CD4-positive, alpha-beta T cell (primary cell): ENCODE results near the gene IRS2. TPM values are rescaled to one million over a fixed set of nuclear protein-coding genes. Genes with fewer than 3 reads are reported as not detected.

Experiments used
- ATAC-seq: fragments of 200-7000 bp; cut with Tn5 transposase; one replicate; pipeline ENCODE4 v1.10.0; 2022; ENCODE audit warnings: mild to moderate bottlenecking; ENCODE audit not compliant: poor library complexity
- CTCF ChIA-PET: fragments of 350-600 bp; sonication (Branson Sonifier 250); formaldehyde crosslinking; loops from one replicate; lab custom pipeline; 2021; ENCODE audit warnings: antibody characterized with exemption, inconsistent platforms; lab: Charles Lee
- POLR2A ChIA-PET: fragments of 350-600 bp; sonication (Branson Sonifier 250); formaldehyde crosslinking; loops from one replicate; lab custom pipeline; 2021; ENCODE audit warnings: antibody characterized with exemption, inconsistent platforms; lab: Charles Lee
- DNase-seq, 14 experiments: peaks; one replicate each; pipeline ENCODE4 v3.0.0-alpha.2; 2013 to 2020; ENCODE audit warnings: mixed read lengths in 2 of 14
- H3K27ac ChIP-seq, 2 donors: one replicate each; pipeline versions ENCODE4 v1.5.1 to v1.7.0; 2013; ENCODE audit warnings: low read length in 2 of 2, low read depth in 1 of 2, mild to moderate bottlenecking in 1 of 2
- H3K27me3 ChIP-seq, 2 experiments: 1 replicate in 1 of 2; 2 replicates in 1 of 2; pipeline versions ENCODE4 v1.6.1 to v1.7.0; 2013; ENCODE audit warnings: low read length in 2 of 2, control low read depth in 1 of 2, mild to moderate bottlenecking in 1 of 2, moderate library complexity in 1 of 2; ENCODE audit not compliant: insufficient read depth in 2 of 2, control insufficient read depth in 1 of 2
- H3K36me3 ChIP-seq: one replicate; pipeline ENCODE4 v1.6.1; 2013; ENCODE audit warnings: low read length, control low read depth; ENCODE audit not compliant: insufficient read depth
- H3K4me1 ChIP-seq: one replicate; pipeline ENCODE4 v1.6.1; 2013; ENCODE audit warnings: low read length, control low read depth; ENCODE audit not compliant: insufficient read depth
- H3K4me3 ChIP-seq: one replicate; pipeline ENCODE4 v1.5.1; 2013; ENCODE audit warnings: mild to moderate bottlenecking, low read length, moderate library complexity
- H3K9me3 ChIP-seq, 2 experiments: 1 replicate in 1 of 2; 2 replicates in 1 of 2; pipeline versions ENCODE4 v1.6.1 to v1.7.0; 2013; ENCODE audit warnings: low read length in 2 of 2, mild to moderate bottlenecking in 2 of 2, control low read depth in 1 of 2, moderate library complexity in 1 of 2; ENCODE audit not compliant: control insufficient read depth in 1 of 2, insufficient read depth in 1 of 2
- H3K27ac Mint-ChIP-seq: one replicate; pipeline ENCODE4 v1.8.0; 2020; ENCODE audit warnings: mixed read lengths
- H3K27me3 Mint-ChIP-seq: one replicate; pipeline ENCODE4 v1.8.0; 2021; ENCODE audit warnings: mixed read lengths
- H3K36me3 Mint-ChIP-seq: one replicate; pipeline ENCODE4 v1.8.0; 2021; ENCODE audit warnings: low read depth, mixed read lengths
- H3K4me1 Mint-ChIP-seq: one replicate; pipeline ENCODE4 v1.8.0; 2021; ENCODE audit warnings: low read depth, mixed read lengths
- H3K4me3 Mint-ChIP-seq: one replicate; pipeline ENCODE4 v1.8.0; 2020; ENCODE audit warnings: mild to moderate bottlenecking, mixed read lengths
- H3K9me3 Mint-ChIP-seq: one replicate; pipeline ENCODE4 v1.8.0; 2020; ENCODE audit warnings: mixed read lengths
- intact Hi-C, 2 experiments: fragments of 100-400 bp; cut with DNase I in 1 of 2; cut with micrococcal nuclease in 1 of 2; formaldehyde crosslinking; loops; one replicate each; pipeline versions ENCODE4 v1.15.1 to v1.9.0; 2023 to 2025; cut with DNase I, micrococcal nuclease
- total RNA-seq, 174 experiments: library from RNA in 2 of 174; stranded (reverse) in 2 of 174; gene quantifications; one replicate each; pipeline ENCODE4 v1.2.3 and lab custom pipeline; 2021 to 2026
- TF ChIP-seq, protein P1 (sequence below): fragments of 200-600 bp; IDR thresholded peaks from one replicate; pipeline ENCODE4 v1.8.0; 2022; ENCODE audit warnings: antibody characterized with exemption, mild to moderate bottlenecking

The IRS2 gene
- total RNA-seq, 2 experiments from 2014 or later = 188 to 193 TPM

DNA sequence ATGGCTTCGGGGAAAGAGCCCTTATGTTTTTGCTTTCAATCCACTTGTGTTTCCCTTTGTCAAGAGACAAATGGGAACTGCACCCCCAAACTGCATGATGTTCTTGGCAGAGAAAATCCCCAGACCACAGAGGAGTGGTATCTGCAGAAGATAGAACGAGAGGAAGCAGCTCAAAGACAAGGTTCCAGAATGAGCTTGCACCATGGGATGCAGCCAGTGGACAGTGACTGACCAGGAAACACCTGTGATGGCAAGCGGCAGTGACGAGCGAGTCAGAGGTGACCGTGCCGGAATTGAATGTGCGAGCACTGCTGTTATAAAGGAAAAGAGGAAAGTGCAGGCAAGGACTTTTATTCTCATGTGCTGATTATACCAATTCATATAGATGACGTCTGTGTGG is 46.3 kb downstream of the IRS2 start:
- no peak for DNase-seq
- Histone ChIP-seq H3K4me1 (peaks cover 8% of the 10 kb centered on the region), H3K27me3 (no peaks in the 10 kb centered on the region), H3K36me3 (no peaks in the 10 kb centered on the region), H3K27ac (no peak overlapping the region), H3K4me3 (no peak overlapping the region), H3K9me3 (peaks cover 0 to 6% of the 10 kb centered on the region in 2 experiments)
- ChIA-PET CTCF (no interaction called here), POLR2A (no interaction called here)
- intact Hi-C loops = no loop called here
- H3K9me3 Mint-ChIP-seq = no peaks in the 10 kb centered on the region
- no peak overlapping the region for H3K4me3 Mint-ChIP-seq
- no peak overlapping the region for H3K27ac Mint-ChIP-seq
- H3K36me3 Mint-ChIP-seq = no peaks in the 10 kb centered on the region
- peaks cover 5% of the 10 kb centered on the region for H3K27me3 Mint-ChIP-seq
- H3K4me1 Mint-ChIP-seq = peaks cover 19% of the 10 kb centered on the region
- TF ChIP-seq, protein P1, sequence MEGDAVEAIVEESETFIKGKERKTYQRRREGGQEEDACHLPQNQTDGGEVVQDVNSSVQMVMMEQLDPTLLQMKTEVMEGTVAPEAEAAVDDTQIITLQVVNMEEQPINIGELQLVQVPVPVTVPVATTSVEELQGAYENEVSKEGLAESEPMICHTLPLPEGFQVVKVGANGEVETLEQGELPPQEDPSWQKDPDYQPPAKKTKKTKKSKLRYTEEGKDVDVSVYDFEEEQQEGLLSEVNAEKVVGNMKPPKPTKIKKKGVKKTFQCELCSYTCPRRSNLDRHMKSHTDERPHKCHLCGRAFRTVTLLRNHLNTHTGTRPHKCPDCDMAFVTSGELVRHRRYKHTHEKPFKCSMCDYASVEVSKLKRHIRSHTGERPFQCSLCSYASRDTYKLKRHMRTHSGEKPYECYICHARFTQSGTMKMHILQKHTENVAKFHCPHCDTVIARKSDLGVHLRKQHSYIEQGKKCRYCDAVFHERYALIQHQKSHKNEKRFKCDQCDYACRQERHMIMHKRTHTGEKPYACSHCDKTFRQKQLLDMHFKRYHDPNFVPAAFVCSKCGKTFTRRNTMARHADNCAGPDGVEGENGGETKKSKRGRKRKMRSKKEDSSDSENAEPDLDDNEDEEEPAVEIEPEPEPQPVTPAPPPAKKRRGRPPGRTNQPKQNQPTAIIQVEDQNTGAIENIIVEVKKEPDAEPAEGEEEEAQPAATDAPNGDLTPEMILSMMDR = no peak
- no peak for ATAC-seq

DNA sequence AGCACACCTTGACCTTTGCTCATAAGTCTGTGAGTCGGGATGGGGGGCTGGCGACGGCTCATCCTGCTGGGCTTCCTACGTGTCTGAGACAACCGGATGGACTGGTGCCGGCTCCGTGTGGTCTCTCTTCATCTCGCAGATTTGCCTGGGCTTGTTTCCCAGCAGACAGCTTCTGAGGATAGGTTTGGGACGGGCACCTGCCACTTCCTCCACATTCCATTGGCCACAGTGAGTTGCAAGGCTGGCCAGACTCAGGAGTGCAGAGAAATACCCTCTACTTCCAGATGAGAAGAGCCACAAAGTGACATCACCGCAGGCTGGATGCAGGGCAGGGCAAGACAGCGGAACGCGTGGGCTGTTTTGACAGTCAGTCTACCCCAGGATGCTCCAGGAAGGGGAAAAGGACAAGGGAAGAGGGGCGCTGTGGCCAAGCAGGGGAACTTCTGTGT is 48.1 kb downstream of the IRS2 start:
- peaks cover 7% of the 10 kb centered on the region for H3K27me3 Mint-ChIP-seq
- no peaks in the 10 kb centered on the region for H3K9me3 ChIP-seq
- TF ChIP-seq, protein P1 = no peak
- no peak overlapping the region for H3K4me3 ChIP-seq
- H3K27me3 ChIP-seq = no peaks in the 10 kb centered on the region
- no peak overlapping the region for H3K27ac ChIP-seq
- intact Hi-C loops = no loop called here
- H3K9me3 Mint-ChIP-seq = no peaks in the 10 kb centered on the region
- no peaks in the 10 kb centered on the region for H3K36me3 ChIP-seq
- ATAC-seq (no peak), DNase-seq (no peak)
- POLR2A ChIA-PET = no interaction called here
- no peaks in the 10 kb centered on the region for H3K36me3 Mint-ChIP-seq
- H3K4me1 ChIP-seq = peaks cover 9% of the 10 kb centered on the region
- H3K27ac Mint-ChIP-seq = no peak overlapping the region
- no peak overlapping the region for H3K4me3 Mint-ChIP-seq
- peaks cover 9% of the 10 kb centered on the region for H3K4me1 Mint-ChIP-seq
- CTCF ChIA-PET = no interaction called here

DNA sequence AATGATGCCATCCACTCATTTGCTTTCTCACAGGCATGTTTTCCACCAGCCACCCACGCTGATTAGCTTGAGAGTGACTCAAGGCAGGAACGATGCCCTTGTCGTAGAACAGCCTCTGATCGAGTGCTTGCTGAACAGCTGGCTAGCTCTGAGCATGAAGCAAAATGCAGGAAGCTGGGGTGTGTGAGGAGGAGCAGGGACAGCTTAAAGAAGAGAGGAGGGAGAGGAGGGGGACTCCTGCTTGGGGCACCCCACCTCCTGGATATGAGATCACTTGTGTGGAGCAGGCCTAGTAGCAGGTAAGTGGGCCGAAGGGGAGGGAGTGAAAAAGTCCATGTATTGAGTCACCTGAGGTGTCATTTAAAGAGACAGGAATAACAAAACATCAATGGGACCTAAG is 48.8 kb downstream of the IRS2 start:
- H3K9me3 ChIP-seq = no peaks in the 10 kb centered on the region
- peaks cover 10% of the 10 kb centered on the region for H3K4me1 ChIP-seq
- CTCF ChIA-PET = no interaction called here
- DNase-seq (no peak), ATAC-seq (no peak)
- no peaks in the 10 kb centered on the region for H3K36me3 ChIP-seq
- intact Hi-C loops = no loop called here
- no peaks in the 10 kb centered on the region for H3K27me3 ChIP-seq
- TF ChIP-seq, protein P1 = no peak
- Mint-ChIP-seq H3K27me3 (peaks cover 9% of the 10 kb centered on the region), H3K4me3 (no peak overlapping the region), H3K36me3 (no peaks in the 10 kb centered on the region), H3K4me1 (peaks cover 9% of the 10 kb centered on the region), H3K27ac (no peak overlapping the region), H3K9me3 (no peaks in the 10 kb centered on the region)
- POLR2A ChIA-PET = no interaction called here
- no peak overlapping the region for H3K4me3 ChIP-seq
- H3K27ac ChIP-seq = no peak overlapping the region
